Measurements from ENCODE around the gene MEGF9. TPM values are rescaled to one million over a fixed set of nuclear protein-coding genes. Genes with fewer than 3 reads are reported as not detected.

The MEGF9 gene
- total RNA-seq, 1 experiment from 2014 or later = 8.3 TPM

DNA sequence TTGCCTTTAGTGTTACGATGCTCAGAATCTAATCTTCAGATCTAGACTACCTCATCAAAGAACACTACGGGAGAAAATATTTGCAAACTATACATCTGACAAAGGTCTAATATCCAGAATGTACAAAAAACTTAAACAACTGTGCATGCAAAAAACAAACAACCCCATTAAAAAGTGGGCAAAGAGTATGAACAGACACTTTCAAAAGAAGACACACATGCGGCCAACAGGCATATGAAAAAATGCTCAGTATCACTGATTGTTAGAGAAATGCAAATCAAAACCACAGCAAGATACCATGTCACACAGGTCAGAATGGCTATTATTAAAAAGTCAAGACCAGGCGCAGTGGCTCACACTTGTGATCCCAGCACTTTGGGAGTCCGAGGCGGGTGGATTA lies 31.0 kb upstream of the MEGF9 start (continued):
- no peak for TF ChIP-seq FOSL1 (IDR thresholded peaks at IDR 0.05; ENCODE audit: low read depth)

- no peaks in the 10 kb centered on the region for H3K36me3 ChIP-seq (ENCODE audit: control insufficient read depth in 1 of 2, insufficient read depth in 2 of 2, low read length in 2 of 2)
- H3K9me2 ChIP-seq (ENCODE audit: insufficient read depth) = no peaks in the 10 kb centered on the region
- no peak overlapping the region for H3K27ac ChIP-seq (ENCODE audit: low read depth, low read length)
- no peaks in the 10 kb centered on the region for H3K79me2 ChIP-seq (ENCODE audit: insufficient read depth, low read length)
- no peak overlapping the region for H3K4me2 ChIP-seq (ENCODE audit: low read length)
- peak; percentile 29 for DNase-seq (ENCODE audit: low read depth, low spot score)
- no peak overlapping the region for H3K9ac ChIP-seq (ENCODE audit: low read length)
- peak; percentile 98 for ATAC-seq
- no peaks in the 10 kb centered on the region for H3K9me3 ChIP-seq (ENCODE audit: control insufficient read depth in 1 of 2, insufficient read depth in 1 of 2, low read depth in 1 of 2, low read length in 2 of 2)
- H3K4me3 ChIP-seq (replicated peaks in 1 of 2; ENCODE audit: low read depth in 1 of 2, low read length in 2 of 2) = no peak overlapping the region
- BruUV-seq (replicated peaks) = no TSS peak
- H2AFZ ChIP-seq (ENCODE audit: low read depth, low read length, poor library complexity, severe bottlenecking) = no peak overlapping the region
- CTCF ChIA-PET = interaction anchor here (0.9 kb wide), 1 partner anchor 317 kb away, joined by 4 read pairs; no protein-coding TSS in a partner anchor
- no peaks in the 10 kb centered on the region for H3K4me1 ChIP-seq (ENCODE audit: control insufficient read depth in 1 of 2, insufficient read depth in 2 of 2, low read length in 2 of 2)
- TF ChIP-seq RAD21 (IDR thresholded peaks at IDR 0.05; ENCODE audit: low read depth) = peak; percentile 81
- TF ChIP-seq CTCF (IDR thresholded peaks at IDR 0.05 in 2 of 3, conservative IDR thresholded peaks at IDR 0.05 in 1 of 3; ENCODE audit: borderline replicate concordance in 1 of 3, insufficient read depth in 1 of 3, low read depth in 2 of 3, low read length in 2 of 3) = peak; percentile 57 to 79 (median 78); a peak in 5 of 6 replicates
- no peak for TF ChIP-seq CBX3 (IDR thresholded peaks at IDR 0.05; ENCODE audit: low read depth)
- H3K27me3 ChIP-seq (ENCODE audit: insufficient read depth, low read length) = no peaks in the 10 kb centered on the region
- intact Hi-C loops (cut with micrococcal nuclease) = loop anchor here (5.0 kb wide), 1 partner anchor 126 kb away; no protein-coding TSS in a partner anchor
- RAD21 ChIA-PET (ENCODE audit: low non-redundant PET in 1 of 2, low total read pairs in 2 of 2, uncharacterized antibody in 2 of 2, unreplicated experiment in 2 of 2) = no interaction called here
- no peaks in the 10 kb centered on the region for H4K20me1 ChIP-seq (ENCODE audit: insufficient read depth)
- POLR2A ChIA-PET = no interaction called here
Measured at GRCh38 chr9:120742951-120743416, 28.7 kb upstream of the MEGF9 start.

DNA sequence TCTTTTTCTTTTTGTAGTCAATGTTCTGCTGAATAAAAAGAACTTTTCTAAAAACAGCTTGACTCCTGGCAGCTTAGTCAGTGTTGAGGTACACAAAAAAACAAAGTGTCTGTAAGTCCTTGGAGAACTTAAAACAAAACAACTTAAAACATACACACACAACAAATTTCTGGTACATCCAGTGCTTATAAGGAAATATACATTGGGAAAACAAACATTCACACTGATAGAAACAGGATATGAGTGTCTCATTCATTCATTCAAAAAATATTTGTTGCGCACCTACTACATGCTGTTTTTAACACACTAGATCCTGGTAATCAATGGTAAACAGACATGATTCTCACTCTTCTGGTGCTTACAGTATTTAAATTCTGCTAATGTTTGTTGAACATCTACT lies 27.4 kb upstream of the MEGF9 start:
- CTCF ChIA-PET = interaction anchor here (1.9 kb wide), 1 partner anchor 240 kb away, joined by 5 read pairs; no protein-coding TSS in a partner anchor
- no peak overlapping the region for H2AFZ ChIP-seq (ENCODE audit: low read depth, low read length, poor library complexity, severe bottlenecking)

More for the DNA sequence above, 27.4 kb upstream of the MEGF9 start:
- Histone ChIP-seq H3K4me3 (replicated peaks in 1 of 2; ENCODE audit: low read depth in 1 of 2, low read length in 2 of 2) (no peak overlapping the region), H4K20me1 (ENCODE audit: insufficient read depth) (no peaks in the 10 kb centered on the region), H3K9ac (ENCODE audit: low read length) (no peak overlapping the region), H3K4me2 (ENCODE audit: low read length) (no peak overlapping the region), H3K27me3 (ENCODE audit: insufficient read depth, low read length) (no peaks in the 10 kb centered on the region), H3K4me1 (ENCODE audit: control insufficient read depth in 1 of 2, insufficient read depth in 2 of 2, low read length in 2 of 2) (no peaks in the 10 kb centered on the region), H3K9me3 (ENCODE audit: control insufficient read depth in 1 of 2, insufficient read depth in 1 of 2, low read depth in 1 of 2, low read length in 2 of 2) (no peaks in the 10 kb centered on the region), H3K36me3 (ENCODE audit: control insufficient read depth in 1 of 2, insufficient read depth in 2 of 2, low read length in 2 of 2) (no peaks in the 10 kb centered on the region), H3K79me2 (ENCODE audit: insufficient read depth, low read length) (no peaks in the 10 kb centered on the region), H3K27ac (ENCODE audit: low read depth, low read length) (no peak overlapping the region), H3K9me2 (ENCODE audit: insufficient read depth) (0 out of 2 replicates have a peak, but pooled peaks cover 5% of the 10 kb centered on the region)
- no TSS peak for BruUV-seq (replicated peaks)
- ChIA-PET POLR2A (no interaction called here), RAD21 (ENCODE audit: low non-redundant PET in 1 of 2, low total read pairs in 2 of 2, uncharacterized antibody in 2 of 2, unreplicated experiment in 2 of 2) (no interaction called here)
- ATAC-seq = no peak
- no peak for DNase-seq (ENCODE audit: low read depth, low spot score)
- intact Hi-C loops (cut with micrococcal nuclease) = loop anchor here (5.0 kb wide), 1 partner anchor 124 kb away; no protein-coding TSS in a partner anchor
- TF ChIP-seq JUND (IDR thresholded peaks at IDR 0.05) (no peak), POLR2AphosphoS5 (IDR thresholded peaks at IDR 0.05; ENCODE audit: low read depth, low read length) (no peak), FOSL1 (IDR thresholded peaks at IDR 0.05; ENCODE audit: low read depth) (no peak), ZNF274 (IDR thresholded peaks at IDR 0.05; ENCODE audit: low read depth, low read length) (no peak)
